ENCODE data around the gene UBXN1.

Gene UBXN1

DNA sequence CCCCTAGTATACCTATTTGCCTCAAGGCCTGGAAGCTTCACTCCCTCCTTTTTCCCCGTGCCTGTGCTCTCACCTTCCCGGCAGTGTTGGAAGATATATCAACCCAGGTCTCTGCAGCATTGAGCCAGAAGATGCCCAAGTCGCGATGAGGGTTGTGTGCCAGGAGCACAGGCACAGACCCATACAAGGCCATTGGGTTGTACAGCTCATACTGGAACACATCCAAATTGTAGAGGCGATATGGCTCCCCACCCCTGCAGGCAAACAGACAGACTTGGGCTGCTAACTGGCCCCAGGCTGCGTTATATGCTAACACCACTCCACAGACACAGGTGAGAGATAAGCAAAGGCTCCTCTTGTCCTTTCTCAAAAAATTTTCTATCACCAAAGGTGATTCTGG lies 46.4 kb downstream of the UBXN1 start:
- no peaks in the 10 kb centered on the region for H3K9me2 ChIP-seq (replicated peaks; ENCODE audit: control insufficient read depth, low read length)
- TF ChIP-seq, protein P1, sequence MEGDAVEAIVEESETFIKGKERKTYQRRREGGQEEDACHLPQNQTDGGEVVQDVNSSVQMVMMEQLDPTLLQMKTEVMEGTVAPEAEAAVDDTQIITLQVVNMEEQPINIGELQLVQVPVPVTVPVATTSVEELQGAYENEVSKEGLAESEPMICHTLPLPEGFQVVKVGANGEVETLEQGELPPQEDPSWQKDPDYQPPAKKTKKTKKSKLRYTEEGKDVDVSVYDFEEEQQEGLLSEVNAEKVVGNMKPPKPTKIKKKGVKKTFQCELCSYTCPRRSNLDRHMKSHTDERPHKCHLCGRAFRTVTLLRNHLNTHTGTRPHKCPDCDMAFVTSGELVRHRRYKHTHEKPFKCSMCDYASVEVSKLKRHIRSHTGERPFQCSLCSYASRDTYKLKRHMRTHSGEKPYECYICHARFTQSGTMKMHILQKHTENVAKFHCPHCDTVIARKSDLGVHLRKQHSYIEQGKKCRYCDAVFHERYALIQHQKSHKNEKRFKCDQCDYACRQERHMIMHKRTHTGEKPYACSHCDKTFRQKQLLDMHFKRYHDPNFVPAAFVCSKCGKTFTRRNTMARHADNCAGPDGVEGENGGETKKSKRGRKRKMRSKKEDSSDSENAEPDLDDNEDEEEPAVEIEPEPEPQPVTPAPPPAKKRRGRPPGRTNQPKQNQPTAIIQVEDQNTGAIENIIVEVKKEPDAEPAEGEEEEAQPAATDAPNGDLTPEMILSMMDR (IDR thresholded peaks at IDR 0.05; ENCODE audit: low read depth, low read length, poor library complexity, severe bottlenecking): no peak
- no peak for TF ChIP-seq EZH2phosphoT487 (IDR thresholded peaks at IDR 0.05; ENCODE audit: borderline replicate concordance, low read length)
- H3K36me3 ChIP-seq (ENCODE audit: control insufficient read depth, low read length): peaks cover 89% of the 10 kb centered on the region
- no peaks in the 10 kb centered on the region for H3K27me3 ChIP-seq (ENCODE audit: control insufficient read depth, low read length)
- H3F3A ChIP-seq (ENCODE audit: control insufficient read depth, insufficient read depth): no peaks in the 10 kb centered on the region
- no peaks in the 10 kb centered on the region for H3K9me3 ChIP-seq (ENCODE audit: control insufficient read depth, insufficient read depth, low read length)
- no peak overlapping the region for H3K4me2 ChIP-seq (ENCODE audit: low read length)
- H3K4me1 ChIP-seq (ENCODE audit: control insufficient read depth, low read length): no peaks in the 10 kb centered on the region
- H3K27ac ChIP-seq (ENCODE audit: low read depth, low read length): no peak overlapping the region
- H3K79me2 ChIP-seq (ENCODE audit: control insufficient read depth, low read length): peaks cover 4% of the 10 kb centered on the region; the same call in 1 of the 2 replicates
- no peaks in the 10 kb centered on the region for H4K20me1 ChIP-seq (ENCODE audit: control insufficient read depth, insufficient read depth, low read depth, low read length)
- no peak overlapping the region for H3K4me3 ChIP-seq (ENCODE audit: low read length)

DNA sequence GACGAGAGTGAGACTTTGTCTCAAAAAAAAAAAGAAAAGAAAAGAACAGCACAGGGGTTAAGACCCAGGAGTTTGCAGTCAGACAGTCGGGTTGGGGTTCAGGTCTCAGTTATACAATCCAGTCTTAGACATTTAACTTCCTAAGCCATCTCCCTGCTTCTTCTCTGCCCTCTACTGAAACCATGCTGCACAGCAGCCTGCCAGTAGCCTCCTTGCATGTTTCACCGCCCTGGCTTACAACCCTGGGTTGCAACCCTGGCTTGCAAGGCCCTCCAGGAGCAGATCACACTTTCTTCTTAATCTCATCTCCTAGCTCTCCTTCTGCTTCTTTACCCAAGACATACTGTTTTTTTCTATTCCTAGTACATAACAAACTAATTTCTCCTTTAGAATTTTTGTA lies 51.2 kb downstream of the UBXN1 start:
- H3K36me3 ChIP-seq (ENCODE audit: control insufficient read depth, low read length): peaks cover 76% of the 10 kb centered on the region
- TF ChIP-seq, protein P1 (IDR thresholded peaks at IDR 0.05; ENCODE audit: low read depth, low read length, poor library complexity, severe bottlenecking): no peak
- TF ChIP-seq EZH2phosphoT487 (IDR thresholded peaks at IDR 0.05; ENCODE audit: borderline replicate concordance, low read length): no peak
- no peak overlapping the region for H3K27ac ChIP-seq (ENCODE audit: low read depth, low read length)

More for the DNA sequence above, 51.2 kb downstream of the UBXN1 start:
- Histone ChIP-seq H3K79me2 (ENCODE audit: control insufficient read depth, low read length) (no peaks in the 10 kb centered on the region), H3K4me3 (ENCODE audit: low read length) (no peak overlapping the region), H3K4me1 (ENCODE audit: control insufficient read depth, low read length) (no peaks in the 10 kb centered on the region), H3K4me2 (ENCODE audit: low read length) (no peak overlapping the region), H3K9me2 (replicated peaks; ENCODE audit: control insufficient read depth, low read length) (no peaks in the 10 kb centered on the region), H4K20me1 (ENCODE audit: control insufficient read depth, insufficient read depth, low read depth, low read length) (no peaks in the 10 kb centered on the region), H3F3A (ENCODE audit: control insufficient read depth, insufficient read depth) (peaks cover 16% of the 10 kb centered on the region), H3K9me3 (ENCODE audit: control insufficient read depth, insufficient read depth, low read length) (no peaks in the 10 kb centered on the region), H3K27me3 (ENCODE audit: control insufficient read depth, low read length) (no peaks in the 10 kb centered on the region)

Measured in DOHH2 (cell line).